GM19099 (cell line): ENCODE measurements around the gene DRD4.

ENCODE experiments used
- POLR2A ChIP-seq: IDR thresholded peaks from 3 replicates; pipeline ENCODE4 v1.6.1; 2011; ENCODE audit warnings: low read depth; ENCODE audit not compliant: insufficient read length; ENCODE audit errors: extremely low read depth

DRD4 gene

DNA sequence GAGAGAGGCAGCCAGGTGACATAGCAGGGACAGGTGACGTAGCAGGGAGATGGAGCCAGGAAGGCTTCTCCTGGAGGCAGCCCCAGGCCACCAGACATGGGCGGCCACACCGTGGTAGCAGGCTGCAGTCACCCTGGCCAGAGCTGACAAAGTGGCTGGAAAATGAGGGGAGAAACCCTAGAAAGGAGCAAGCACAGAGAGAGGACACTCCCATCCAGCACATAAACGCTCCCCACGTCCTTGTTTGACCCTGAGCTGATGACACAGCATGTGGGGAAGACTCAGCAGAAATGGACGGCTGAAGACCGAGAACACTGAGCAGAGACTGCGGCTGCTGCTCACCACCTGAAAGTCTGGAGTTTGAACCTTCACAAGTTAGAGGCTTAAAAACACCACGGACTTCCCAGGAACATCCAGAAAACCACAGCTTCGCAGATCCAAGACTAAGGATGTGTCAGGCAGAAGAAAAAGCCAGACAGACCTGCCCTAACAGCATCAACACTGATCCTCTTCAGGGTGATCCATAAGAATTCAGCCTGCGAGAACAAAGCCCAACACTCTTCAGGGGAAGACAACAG is 28.7 kb downstream of the DRD4 start:
- TF ChIP-seq POLR2A, result no peak

DNA sequence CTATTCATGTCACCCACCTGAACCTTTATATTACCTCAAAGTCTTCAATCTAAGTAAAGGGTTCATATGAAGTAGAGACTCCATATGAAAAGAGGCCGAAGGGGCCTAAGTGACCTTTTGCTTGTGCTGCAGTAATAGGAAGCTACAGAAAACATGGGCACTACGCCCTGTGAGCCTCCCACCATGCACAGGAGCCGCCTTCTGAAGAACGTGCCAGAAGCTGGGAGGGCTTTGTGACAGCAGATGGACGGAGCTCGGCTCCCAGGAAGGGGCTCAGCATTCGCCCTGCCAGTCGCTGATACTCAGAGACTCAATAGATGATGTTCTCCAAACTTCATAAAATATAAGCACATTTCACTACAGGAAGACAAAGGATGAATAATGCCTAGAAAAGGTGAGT is 36.8 kb downstream of the DRD4 start:
- TF ChIP-seq POLR2A, result no peak

DNA sequence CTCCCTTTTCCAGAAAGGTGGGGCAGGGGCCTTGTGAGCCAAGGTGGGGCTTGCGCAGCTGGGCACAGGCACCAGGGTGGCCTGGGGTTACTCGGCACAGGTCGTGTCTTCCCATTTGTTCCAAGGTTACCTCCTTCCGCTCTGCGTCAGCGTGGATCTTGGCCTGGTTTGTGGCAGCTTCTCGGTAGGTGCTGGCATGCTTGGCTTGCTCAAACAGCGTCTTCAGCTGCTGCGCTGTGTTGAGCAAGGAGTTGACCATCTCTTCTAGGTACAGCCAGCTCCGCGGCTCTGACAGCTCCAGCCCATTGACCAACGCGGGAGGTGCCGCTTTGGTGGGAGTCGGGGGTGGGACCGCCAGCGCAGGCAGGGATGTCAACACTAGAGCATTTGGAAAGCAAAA is 37.3 kb downstream of the DRD4 start:
- TF ChIP-seq POLR2A, result no peak

DNA sequence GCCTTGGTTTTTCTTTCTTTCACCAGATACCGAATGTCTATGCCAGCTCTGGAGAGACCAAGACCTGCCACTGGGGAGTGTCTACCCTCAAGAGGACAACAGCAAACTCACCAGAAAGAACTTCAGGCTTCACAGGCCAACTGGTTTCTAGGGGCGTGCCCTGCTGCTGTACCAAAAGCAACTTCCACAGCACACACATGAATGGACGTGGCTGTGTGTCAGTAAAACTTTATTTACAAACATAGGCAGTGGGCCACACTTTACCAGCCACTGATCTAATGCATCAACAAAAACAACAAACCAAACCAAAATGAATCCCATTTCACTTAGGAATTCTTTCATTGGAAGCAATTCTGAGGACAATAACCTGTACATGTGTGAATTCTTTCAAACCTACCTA is 41.2 kb downstream of the DRD4 start:
- no peak for TF ChIP-seq POLR2A

DNA sequence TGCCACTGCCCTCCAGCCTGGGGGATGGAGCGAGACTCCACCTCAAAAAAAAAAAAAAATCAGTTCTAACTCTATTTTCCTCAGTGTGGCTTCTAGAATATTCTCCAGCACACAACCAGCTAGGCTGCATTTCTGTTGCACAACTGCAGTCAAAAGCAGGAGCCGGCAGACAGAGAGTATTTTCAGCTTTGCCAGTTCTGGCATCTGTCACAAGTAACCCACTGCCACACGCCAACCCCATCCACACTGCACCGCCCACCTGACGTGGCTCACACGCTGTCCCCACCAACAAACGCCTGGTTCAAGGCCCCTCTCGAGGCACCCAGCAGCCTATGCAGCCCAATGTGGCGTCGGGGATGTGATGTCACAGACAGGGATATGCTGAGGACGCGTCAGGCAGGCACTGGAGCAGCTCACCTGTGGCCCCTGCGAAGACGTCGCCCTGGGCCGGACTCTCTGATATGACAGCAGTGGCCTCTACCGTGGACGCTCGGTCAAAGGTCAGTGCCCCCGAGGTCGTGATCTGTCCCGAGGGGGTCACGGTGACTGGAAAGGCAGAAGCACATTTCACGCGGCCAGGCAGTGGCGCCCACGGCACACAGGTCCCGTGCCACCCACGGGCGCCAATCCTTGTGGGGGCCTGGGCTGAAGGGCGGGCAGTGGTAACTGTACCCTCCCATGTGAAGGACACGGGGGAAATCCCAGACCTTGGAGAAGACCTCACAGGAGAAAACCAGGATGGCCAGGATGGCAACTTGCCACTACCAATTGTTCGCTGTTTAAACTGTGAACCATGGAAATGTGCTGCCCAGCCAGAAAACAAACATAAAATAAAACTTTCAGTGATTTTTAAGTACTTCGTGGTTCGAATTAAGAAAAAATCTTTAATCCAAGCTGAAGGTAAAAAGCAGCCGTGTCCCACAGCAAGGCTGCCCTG is 42.5 kb downstream of the DRD4 start:
- no peak for TF ChIP-seq POLR2A

DNA sequence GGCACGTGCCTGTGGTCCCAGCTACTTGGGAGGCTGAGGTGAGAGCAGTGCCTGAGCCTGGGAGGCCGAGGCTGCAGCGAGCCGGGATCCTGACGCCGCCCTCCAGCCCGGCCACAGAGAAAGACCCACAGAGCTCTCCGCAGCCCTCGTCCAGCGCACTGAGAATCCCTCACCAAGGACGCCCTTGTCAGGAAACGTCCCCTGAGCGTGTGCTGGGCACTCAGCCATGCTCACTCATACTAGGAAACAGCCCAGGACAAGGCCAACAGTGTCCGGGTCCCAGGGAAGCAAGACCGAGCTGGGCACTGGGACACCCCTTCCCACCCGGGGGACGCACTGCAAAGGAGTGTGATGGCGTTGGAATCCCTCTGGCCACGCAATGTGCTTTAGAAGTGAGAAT is 43.4 kb downstream of the DRD4 start:
- TF ChIP-seq POLR2A, result no peak

DNA sequence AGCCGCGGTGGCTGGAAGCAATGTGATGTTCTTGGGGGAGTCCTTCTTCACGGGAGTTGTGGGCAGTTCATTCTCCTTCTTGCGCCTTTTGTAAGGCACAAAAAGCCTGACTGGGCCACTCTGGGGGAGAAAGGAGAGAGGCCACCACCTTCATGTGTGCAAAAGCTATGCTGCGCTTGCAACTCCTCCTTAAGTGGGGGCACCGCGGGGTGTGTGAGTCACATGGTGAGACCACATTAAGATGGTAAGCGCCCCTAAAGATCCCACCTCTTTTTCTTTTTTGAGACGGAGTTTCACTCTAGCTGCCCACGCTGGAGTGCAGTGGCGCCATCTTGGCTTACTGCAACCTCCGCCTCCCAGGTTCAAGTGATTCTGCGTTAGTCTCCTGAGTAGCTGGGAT is 43.9 kb downstream of the DRD4 start:
- no peak for TF ChIP-seq POLR2A

DNA sequence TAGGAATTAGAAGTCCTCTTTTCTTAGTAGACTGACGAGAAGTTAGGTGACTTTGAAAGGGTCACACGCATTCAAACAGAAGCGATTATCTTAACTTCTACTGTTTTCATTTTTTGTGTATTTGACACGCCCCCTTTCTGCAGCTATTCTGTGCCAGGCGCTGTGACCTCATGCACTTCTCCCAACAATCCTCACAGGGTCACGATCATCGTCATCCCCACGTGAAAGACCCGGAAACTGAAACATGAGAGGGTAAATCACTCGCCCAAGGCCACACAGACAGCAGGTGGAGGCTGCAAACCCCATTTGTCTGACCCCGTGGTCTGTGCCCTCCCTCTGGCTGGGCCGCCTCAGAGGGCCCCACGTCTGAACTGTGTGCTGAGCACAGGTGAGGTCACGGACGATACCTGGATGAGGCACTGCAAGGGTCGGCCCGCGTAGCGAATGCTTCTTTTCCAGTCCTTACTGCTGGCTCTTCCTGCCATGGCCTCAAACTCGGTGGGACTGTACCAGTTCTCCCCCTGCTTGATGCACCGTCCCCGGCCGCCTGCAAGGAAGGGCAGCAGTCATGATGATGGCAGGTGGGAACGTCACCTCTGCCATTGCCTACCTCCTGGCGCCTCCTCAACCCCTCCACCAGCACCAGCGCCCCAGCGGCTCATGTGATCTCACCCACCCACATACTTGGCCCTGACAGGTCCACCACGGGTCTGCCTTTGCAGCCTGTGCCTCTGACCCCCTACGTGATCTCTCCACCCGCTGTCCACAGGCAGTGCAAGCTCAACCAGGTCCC is 49.6 kb downstream of the DRD4 start:
- TF ChIP-seq POLR2A, result no peak

DNA sequence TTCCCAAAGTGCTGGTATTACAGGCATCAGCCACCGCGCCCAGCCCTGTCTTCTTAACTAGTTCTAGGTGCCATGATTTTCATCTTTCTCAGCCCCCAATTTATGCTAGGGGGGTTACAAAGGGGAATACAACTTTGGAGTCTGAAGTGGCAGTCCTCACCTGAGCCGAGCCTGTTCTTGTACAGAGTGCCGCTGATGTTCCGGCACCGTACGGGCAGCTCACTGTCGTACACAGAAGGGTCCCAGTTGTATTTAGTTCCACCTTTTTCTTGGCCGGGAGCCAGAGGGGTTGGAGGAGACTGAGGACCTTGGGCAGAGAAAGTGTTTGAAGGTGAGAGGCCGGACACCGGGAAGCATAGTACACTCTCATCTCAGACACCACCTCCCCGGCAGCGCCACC is 50.7 kb downstream of the DRD4 start:
- no peak for TF ChIP-seq POLR2A

DNA sequence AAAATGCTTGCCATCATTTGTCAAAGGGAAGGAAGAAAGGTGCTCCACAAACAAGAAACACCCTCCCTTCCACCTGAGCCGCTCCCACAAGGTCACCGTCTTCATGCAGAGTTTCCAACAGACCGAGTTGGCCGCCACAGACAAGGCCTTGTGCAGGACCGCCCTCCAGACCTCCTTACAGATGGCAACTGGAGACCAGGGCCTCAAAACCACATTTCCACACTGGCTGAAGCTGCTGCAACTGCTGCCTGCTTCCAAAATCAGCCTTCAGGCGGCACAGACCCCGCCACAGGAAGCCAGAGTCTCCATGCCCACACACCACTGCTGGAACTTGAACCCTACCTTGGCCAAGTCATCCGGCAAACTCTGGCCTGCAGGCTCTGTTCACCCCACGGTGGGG is 51.6 kb downstream of the DRD4 start:
- no peak for TF ChIP-seq POLR2A

DNA sequence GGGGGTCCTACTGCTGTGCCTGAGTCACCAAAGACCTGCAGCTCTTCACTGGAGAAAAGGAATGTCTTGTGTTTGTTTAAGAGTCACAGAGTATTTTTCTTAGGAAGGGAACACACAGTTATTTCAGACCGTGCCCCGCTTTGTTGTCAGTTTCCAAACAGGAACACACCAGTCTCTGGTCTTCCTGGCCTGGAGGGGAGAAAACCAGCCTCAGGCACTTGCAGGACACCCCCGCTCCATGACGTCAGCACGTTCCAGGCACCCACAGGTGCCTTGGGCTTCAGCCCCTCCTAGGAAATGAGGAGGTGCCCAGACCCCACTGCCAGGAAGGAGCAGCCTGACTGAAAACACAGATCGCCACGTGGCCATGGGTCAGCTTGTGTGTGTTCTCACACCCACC is 52.6 kb downstream of the DRD4 start:
- TF ChIP-seq POLR2A, result no peak
